Subcutaneous adipose tissue (tissue), 4 donors: ENCODE measurements around the gene CAPN5. TPM values are rescaled to one million over a fixed set of nuclear protein-coding genes. Genes with fewer than 3 reads are reported as not detected.

Source experiments
- CTCF ChIP-seq: fragments of 450-650 bp; IDR thresholded peaks from one replicate; pipeline ENCODE4 v1.5.1; 2016; ENCODE audit warnings: low read depth, mild to moderate bottlenecking, control low read depth, antibody characterized with exemption, moderate library complexity
- total RNA-seq, 4 donors: library from RNA; depleted of rRNA; stranded (reverse); fragments of >200 nt; gene quantifications; one replicate each; pipeline ENCODE4 v1.1.0, GENCODE V29; 2016

The CAPN5 gene
- total RNA-seq, 4 donors from 2014 or later: 2.4 to 10.5 (median 3.3) TPM

- no peak for TF ChIP-seq CTCF
These were observed 40.0 kb downstream of the CAPN5 start for GRCh38 chr11:77106759-77107158.

GRCh38 chr11:77107950-77108349 is 41.2 kb downstream of the CAPN5 start:
- no peak for TF ChIP-seq CTCF

GRCh38 chr11:77108436-77108835 is 41.7 kb downstream of the CAPN5 start:
- no peak for TF ChIP-seq CTCF

GRCh38 chr11:77109236-77110019 is 42.7 kb downstream of the CAPN5 start:
- no peak for TF ChIP-seq CTCF

GRCh38 chr11:77110836-77111235 is 44.1 kb downstream of the CAPN5 start:
- TF ChIP-seq CTCF: no peak

GRCh38 chr11:77111277-77111676 is 44.5 kb downstream of the CAPN5 start:
- no peak for TF ChIP-seq CTCF

- no peak for TF ChIP-seq CTCF
These were observed 45.2 kb downstream of the CAPN5 start for GRCh38 chr11:77111946-77112345.
